ENCODE results near the gene BCAS3. TPM values are rescaled to one million over a fixed set of nuclear protein-coding genes. Genes with fewer than 3 reads are reported as not detected.

The BCAS3 gene
- total RNA-seq, 1 donor from 2014 or later, result 44.8 TPM

DNA sequence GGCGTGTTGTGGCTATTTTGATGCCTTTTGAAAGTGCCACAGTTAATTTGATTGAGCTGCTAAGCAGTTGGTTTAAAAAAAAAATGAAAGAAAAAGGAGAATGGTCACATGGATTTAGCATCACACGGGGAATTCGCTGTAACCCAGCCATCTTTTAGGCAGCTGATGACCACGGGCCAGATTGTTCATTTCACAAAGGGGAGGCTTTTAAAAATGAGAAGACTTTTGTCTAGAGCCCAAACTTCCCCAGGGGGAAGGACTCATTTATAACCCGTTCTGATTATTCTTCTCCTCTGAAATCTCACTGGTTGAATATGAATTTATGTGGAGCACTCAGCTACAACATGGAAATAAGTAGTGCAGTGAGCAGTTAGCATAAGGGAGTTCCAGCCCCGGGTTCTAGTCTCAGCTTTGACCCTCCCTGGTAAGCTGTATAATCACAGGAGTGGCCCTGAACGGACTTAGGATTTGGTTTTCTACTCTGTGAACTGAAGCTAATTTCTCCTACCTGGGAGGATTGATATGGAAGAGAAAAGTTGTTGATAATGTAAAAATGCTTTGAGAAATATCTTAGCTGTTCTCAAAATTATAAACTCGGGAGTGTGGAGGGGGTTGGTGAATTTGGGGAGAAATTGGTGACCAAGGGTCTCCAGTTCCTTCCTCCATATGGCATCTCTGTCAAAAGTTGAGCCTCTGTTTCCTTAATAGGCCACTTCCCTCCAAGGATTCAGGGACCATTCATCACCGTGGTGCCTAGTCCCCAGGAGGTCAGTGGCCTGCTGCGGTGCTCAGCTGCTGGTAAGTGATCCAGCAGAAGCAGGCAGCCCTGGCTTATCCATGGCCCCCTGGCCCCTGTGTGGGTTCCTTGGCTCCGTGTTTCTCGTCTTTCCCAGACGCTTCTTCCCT is 645.6 kb downstream of the BCAS3 start:
- peak overlapping the region; percentile 64 for H3K27ac Mint-ChIP-seq (ENCODE audit: unreplicated experiment)
- TF ChIP-seq, protein P1, sequence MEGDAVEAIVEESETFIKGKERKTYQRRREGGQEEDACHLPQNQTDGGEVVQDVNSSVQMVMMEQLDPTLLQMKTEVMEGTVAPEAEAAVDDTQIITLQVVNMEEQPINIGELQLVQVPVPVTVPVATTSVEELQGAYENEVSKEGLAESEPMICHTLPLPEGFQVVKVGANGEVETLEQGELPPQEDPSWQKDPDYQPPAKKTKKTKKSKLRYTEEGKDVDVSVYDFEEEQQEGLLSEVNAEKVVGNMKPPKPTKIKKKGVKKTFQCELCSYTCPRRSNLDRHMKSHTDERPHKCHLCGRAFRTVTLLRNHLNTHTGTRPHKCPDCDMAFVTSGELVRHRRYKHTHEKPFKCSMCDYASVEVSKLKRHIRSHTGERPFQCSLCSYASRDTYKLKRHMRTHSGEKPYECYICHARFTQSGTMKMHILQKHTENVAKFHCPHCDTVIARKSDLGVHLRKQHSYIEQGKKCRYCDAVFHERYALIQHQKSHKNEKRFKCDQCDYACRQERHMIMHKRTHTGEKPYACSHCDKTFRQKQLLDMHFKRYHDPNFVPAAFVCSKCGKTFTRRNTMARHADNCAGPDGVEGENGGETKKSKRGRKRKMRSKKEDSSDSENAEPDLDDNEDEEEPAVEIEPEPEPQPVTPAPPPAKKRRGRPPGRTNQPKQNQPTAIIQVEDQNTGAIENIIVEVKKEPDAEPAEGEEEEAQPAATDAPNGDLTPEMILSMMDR (IDR thresholded peaks at IDR 0.05; ENCODE audit: partially characterized antibody, unreplicated experiment), result no peak

DNA sequence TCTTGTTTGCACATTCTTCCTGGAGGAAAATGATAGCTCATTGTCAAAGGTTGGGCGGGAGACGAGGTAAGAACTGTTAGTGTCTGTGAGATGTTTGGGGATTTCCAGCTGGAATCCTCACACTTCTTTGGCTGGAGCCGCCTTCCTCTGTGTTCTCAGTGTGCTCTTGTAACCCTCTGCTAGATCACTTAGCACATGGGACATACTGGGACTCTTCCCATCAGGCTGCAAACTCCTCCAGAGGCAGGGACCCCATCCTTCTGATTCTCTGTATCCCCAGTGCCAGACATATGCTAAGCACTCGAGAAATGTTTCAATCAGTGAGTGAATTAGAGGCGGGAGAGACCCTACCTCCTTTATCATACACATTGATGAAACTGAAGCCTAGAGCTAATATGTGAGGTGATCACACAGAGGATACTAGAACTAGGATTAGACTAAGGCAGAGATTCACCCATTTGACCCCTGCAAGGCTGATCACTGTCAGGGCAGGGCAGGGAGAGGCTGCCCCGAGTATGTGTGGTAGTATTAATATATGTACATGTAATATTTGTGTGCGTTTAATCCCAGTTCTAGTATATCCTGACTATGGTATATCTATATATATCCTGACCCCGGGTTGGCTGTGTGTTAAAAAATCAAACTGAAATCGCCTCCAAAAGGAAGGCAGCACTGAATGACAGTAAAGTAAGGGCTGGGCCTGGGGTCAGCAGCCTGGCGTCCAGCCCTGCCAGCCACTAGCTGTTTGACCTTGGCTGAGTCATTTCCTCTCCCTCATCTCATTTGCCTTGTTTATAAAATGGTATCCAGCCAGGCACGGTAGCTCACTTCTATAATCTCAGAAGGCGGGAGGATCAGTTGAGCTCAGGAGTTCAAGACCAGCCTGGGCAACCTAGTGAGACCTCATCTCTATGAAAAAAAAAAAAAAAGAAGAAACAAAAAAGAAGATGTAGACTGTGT is 646.5 kb downstream of the BCAS3 start:
- peaks cover 36% of the 10 kb centered on the region for H3K4me1 Mint-ChIP-seq (ENCODE audit: low read depth, unreplicated experiment)
- H3K27ac Mint-ChIP-seq (ENCODE audit: unreplicated experiment), result peak overlapping the region; percentile 19
- H3K9me3 Mint-ChIP-seq (ENCODE audit: unreplicated experiment), result no peaks in the 10 kb centered on the region
- DNase-seq, result no peak
- H3K27me3 Mint-ChIP-seq (ENCODE audit: unreplicated experiment), result peaks cover 4% of the 10 kb centered on the region
- peak overlapping the region; percentile 9 for H3K4me3 Mint-ChIP-seq (ENCODE audit: unreplicated experiment)
- H3K36me3 Mint-ChIP-seq (ENCODE audit: unreplicated experiment), result no peaks in the 10 kb centered on the region
- TF ChIP-seq, protein P1 (IDR thresholded peaks at IDR 0.05; ENCODE audit: partially characterized antibody, unreplicated experiment), result no peak

More for the DNA sequence above, 645.6 kb downstream of the BCAS3 start:
- no peaks in the 10 kb centered on the region for H3K36me3 Mint-ChIP-seq (ENCODE audit: unreplicated experiment)
- H3K4me1 Mint-ChIP-seq (ENCODE audit: low read depth, unreplicated experiment), result peaks cover 46% of the 10 kb centered on the region
- H3K4me3 Mint-ChIP-seq (ENCODE audit: unreplicated experiment), result peak overlapping the region; percentile 9
- DNase-seq, result no peak
- H3K27me3 Mint-ChIP-seq (ENCODE audit: unreplicated experiment), result peaks cover 4% of the 10 kb centered on the region
- no peaks in the 10 kb centered on the region for H3K9me3 Mint-ChIP-seq (ENCODE audit: unreplicated experiment)

DNA sequence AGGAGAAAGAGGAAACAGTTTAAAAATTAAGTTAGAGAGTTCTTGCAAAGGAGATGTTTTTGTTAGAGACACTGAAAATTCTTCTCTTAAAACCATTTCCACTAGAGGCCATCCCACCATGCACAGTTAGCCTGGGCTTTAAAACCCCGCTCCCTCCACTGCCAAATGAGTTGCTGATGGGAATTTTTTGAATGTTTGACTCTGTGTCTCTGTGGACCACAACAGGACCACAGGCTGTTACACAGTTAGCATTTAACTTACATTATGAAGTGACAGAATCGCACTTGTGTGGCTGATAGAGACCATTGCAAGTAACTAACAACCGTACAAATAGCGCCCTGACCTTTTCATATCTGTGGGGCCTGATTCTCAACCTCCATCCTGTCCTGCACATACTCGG is 647.3 kb downstream of the BCAS3 start:
- peak overlapping the region; percentile 81 for H3K27ac Mint-ChIP-seq (ENCODE audit: unreplicated experiment)
- H3K4me3 Mint-ChIP-seq (ENCODE audit: unreplicated experiment), result peak overlapping the region; percentile 51
- H3K4me1 Mint-ChIP-seq (ENCODE audit: low read depth, unreplicated experiment), result peaks cover 36% of the 10 kb centered on the region
- H3K9me3 Mint-ChIP-seq (ENCODE audit: unreplicated experiment), result peaks cover 4% of the 10 kb centered on the region
- peaks cover 4% of the 10 kb centered on the region for H3K27me3 Mint-ChIP-seq (ENCODE audit: unreplicated experiment)
- TF ChIP-seq, protein P1 (IDR thresholded peaks at IDR 0.05; ENCODE audit: partially characterized antibody, unreplicated experiment), result no peak
- no peaks in the 10 kb centered on the region for H3K36me3 Mint-ChIP-seq (ENCODE audit: unreplicated experiment)
- DNase-seq, result no peak

DNA sequence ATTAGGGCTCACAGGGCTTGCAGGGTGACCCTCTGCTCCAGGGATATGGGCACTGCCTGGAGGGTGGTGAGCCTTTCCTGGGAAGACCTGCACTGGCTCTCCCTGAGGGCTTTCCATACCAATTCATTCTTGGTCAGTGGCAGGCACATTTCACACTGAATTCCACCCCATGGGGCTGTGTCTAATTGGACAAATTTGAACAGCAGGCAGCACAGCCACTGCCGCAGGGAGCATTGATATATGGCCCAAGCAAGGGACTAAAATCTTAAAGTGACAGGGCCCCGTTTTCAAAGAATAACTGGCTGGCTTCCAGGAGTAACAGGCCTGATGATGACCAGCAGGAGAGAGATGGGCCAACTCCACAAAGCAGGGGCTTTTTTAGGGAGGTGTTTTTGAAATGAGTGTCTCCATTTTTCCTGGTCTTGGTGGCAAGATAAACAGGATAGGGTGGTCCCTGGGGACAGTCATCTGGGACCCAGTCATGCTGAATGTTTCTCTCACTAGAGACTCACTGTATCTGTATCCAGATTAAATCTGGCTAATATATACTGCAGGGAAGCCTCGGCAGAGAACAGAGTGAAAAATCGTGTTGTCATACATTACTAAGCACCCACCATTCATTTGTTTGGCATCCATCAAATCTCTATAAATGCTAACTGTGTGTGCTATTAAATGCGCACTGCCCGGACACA is 647.9 kb downstream of the BCAS3 start:
- Mint-ChIP-seq H3K4me1 (ENCODE audit: low read depth, unreplicated experiment) (peaks cover 36% of the 10 kb centered on the region), H3K27ac (ENCODE audit: unreplicated experiment) (peak overlapping the region; percentile 81), H3K27me3 (ENCODE audit: unreplicated experiment) (peaks cover 4% of the 10 kb centered on the region), H3K9me3 (ENCODE audit: unreplicated experiment) (peaks cover 4% of the 10 kb centered on the region), H3K4me3 (ENCODE audit: unreplicated experiment) (peak overlapping the region; percentile 51), H3K36me3 (ENCODE audit: unreplicated experiment) (no peaks in the 10 kb centered on the region)
- DNase-seq, result peak; percentile 46
- TF ChIP-seq, protein P1 (IDR thresholded peaks at IDR 0.05; ENCODE audit: partially characterized antibody, unreplicated experiment), result no peak

Measured in glutamatergic neuron (in vitro differentiated cells).